Mesendoderm (in vitro differentiated cells): ENCODE data around the gene COX4I1.

Experiments
- DNase-seq: peaks from one replicate; pipeline ENCODE4 v3.0.0; 2013
- H2AK5ac ChIP-seq: 2 replicates; pipeline ENCODE4 v1.6.1; 2013; ENCODE audit warnings: low read length, inconsistent platforms
- H2BK120ac ChIP-seq: 2 replicates; pipeline ENCODE4 v1.6.1; 2013; ENCODE audit warnings: low read depth, mild to moderate bottlenecking, low read length, moderate library complexity, mixed read lengths
- H2BK15ac ChIP-seq: replicated peaks from 2 replicates; pipeline ENCODE4 v1.6.1; 2013; ENCODE audit warnings: low read depth, mild to moderate bottlenecking, moderate library complexity
- H2BK5ac ChIP-seq: 2 replicates; pipeline ENCODE4 v1.6.1; 2013; ENCODE audit warnings: low read length, inconsistent platforms
- H3K18ac ChIP-seq: 2 replicates; pipeline ENCODE4 v1.6.1; 2013; ENCODE audit warnings: mild to moderate bottlenecking, low read length, mixed read lengths
- H3K23ac ChIP-seq: one replicate; pipeline ENCODE4 v1.6.1; 2013; ENCODE audit warnings: low read length
- H3K27ac ChIP-seq: 2 replicates; pipeline ENCODE4 v1.5.1; 2013; ENCODE audit warnings: low read depth, mild to moderate bottlenecking, inconsistent platforms, low read length, moderate library complexity
- H3K27me3 ChIP-seq: 2 replicates; pipeline ENCODE4 v1.6.1; 2013; ENCODE audit warnings: low read length, control low read depth, mild to moderate bottlenecking, inconsistent platforms; ENCODE audit not compliant: insufficient read depth, poor library complexity
- H3K36me3 ChIP-seq: 2 replicates; pipeline ENCODE4 v1.6.1; 2013; ENCODE audit warnings: low read length, inconsistent platforms; ENCODE audit not compliant: control insufficient read depth, insufficient read depth
- H3K4ac ChIP-seq: one replicate; pipeline ENCODE4 v1.6.1; 2013; ENCODE audit warnings: low read depth, mild to moderate bottlenecking, low read length, moderate library complexity
- H3K4me1 ChIP-seq: 2 replicates; pipeline ENCODE4 v1.6.1; 2013; ENCODE audit warnings: low read depth, low read length, inconsistent platforms; ENCODE audit not compliant: control insufficient read depth
- H3K4me2 ChIP-seq: 2 replicates; pipeline ENCODE4 v1.6.1; 2013; ENCODE audit warnings: low read length
- H3K4me3 ChIP-seq: 2 replicates; pipeline ENCODE4 v1.5.1; 2013; ENCODE audit warnings: mild to moderate bottlenecking, low read length
- H3K56ac ChIP-seq: one replicate; pipeline ENCODE4 v1.6.1; 2013; ENCODE audit warnings: low read length
- H3K79me1 ChIP-seq: 2 replicates; pipeline ENCODE4 v1.6.1; 2013; ENCODE audit warnings: low read length, inconsistent platforms
- H3K79me2 ChIP-seq: 2 replicates; pipeline ENCODE4 v1.6.1; 2013; ENCODE audit warnings: mild to moderate bottlenecking, low read length; ENCODE audit not compliant: control insufficient read depth, insufficient read depth
- H3K9ac ChIP-seq: 2 replicates; pipeline ENCODE4 v1.6.1; 2013; ENCODE audit warnings: low read length, inconsistent platforms
- H4K5ac ChIP-seq: one replicate; pipeline ENCODE4 v1.6.1; 2013; ENCODE audit warnings: low read length
- H4K8ac ChIP-seq: one replicate; pipeline ENCODE4 v1.6.1; 2013; ENCODE audit warnings: low read depth, mild to moderate bottlenecking, control low read depth, low read length, moderate library complexity
- WGBS: extraction: QIAGEN DNeasy Blood & Tissue Kit; methylation state at CpG from one replicate; pipeline ENCODE4 v1.1.7; 2013; ENCODE audit warnings: low lambda C conversion rate, missing lambda C conversion rate; ENCODE audit not compliant: insufficient coverage; ENCODE audit errors: extremely low coverage; 5-methylcytosine and 5-hydroxymethylcytosine counted together

COX4I1 gene

GRCh38 chr16:85846461-85846860, 47.0 kb downstream of the COX4I1 start:
- H3K4me2 ChIP-seq, result no peak overlapping the region
- no peak overlapping the region for H3K4ac ChIP-seq

GRCh38 chr16:85847036-85847435, 47.5 kb downstream of the COX4I1 start:
- H3K27me3 ChIP-seq, result no peaks in the 10 kb centered on the region
- no peak overlapping the region for H3K4me3 ChIP-seq
- DNase-seq, result no peak
- no peak overlapping the region for H3K27ac ChIP-seq
- no CpG with 5 or more reads among the region's 15 CpGs for WGBS
- no peak overlapping the region for H4K8ac ChIP-seq
- H4K5ac ChIP-seq, result no peak overlapping the region
- no peaks in the 10 kb centered on the region for H3K4me1 ChIP-seq
- no peaks in the 10 kb centered on the region for H3K79me2 ChIP-seq
- H3K56ac ChIP-seq, result no peak overlapping the region
- no peak overlapping the region for H3K4ac ChIP-seq
- H2BK120ac ChIP-seq, result no peak overlapping the region
- no peaks in the 10 kb centered on the region for H3K36me3 ChIP-seq
- H3K18ac ChIP-seq, result no peak overlapping the region
- no peaks in the 10 kb centered on the region for H3K79me1 ChIP-seq
- H2BK15ac ChIP-seq, result no peak overlapping the region
- no peak overlapping the region for H3K9ac ChIP-seq
- H3K23ac ChIP-seq, result no peak overlapping the region
- no peak overlapping the region for H2BK5ac ChIP-seq
- no peak overlapping the region for H2AK5ac ChIP-seq
- H3K4me2 ChIP-seq, result no peak overlapping the region

More at GRCh38 chr16:85846461-85846860, 47.0 kb downstream of the COX4I1 start:
- no peak overlapping the region for H2BK15ac ChIP-seq
- H3K56ac ChIP-seq, result no peak overlapping the region
- H3K79me1 ChIP-seq, result no peaks in the 10 kb centered on the region
- no peak overlapping the region for H3K18ac ChIP-seq
- no peaks in the 10 kb centered on the region for H3K27me3 ChIP-seq
- H2BK5ac ChIP-seq, result no peak overlapping the region
- H3K27ac ChIP-seq, result no peak overlapping the region
- H3K4me1 ChIP-seq, result no peaks in the 10 kb centered on the region
- H4K5ac ChIP-seq, result no peak overlapping the region
- no peak for DNase-seq
- H4K8ac ChIP-seq, result no peak overlapping the region
- no peak overlapping the region for H3K9ac ChIP-seq
- H3K4me3 ChIP-seq, result no peak overlapping the region
- H2BK120ac ChIP-seq, result no peak overlapping the region
- no CpG with 5 or more reads among the region's 9 CpGs for WGBS
- no peak overlapping the region for H2AK5ac ChIP-seq
- H3K23ac ChIP-seq, result no peak overlapping the region
- no peaks in the 10 kb centered on the region for H3K79me2 ChIP-seq
- H3K36me3 ChIP-seq, result no peaks in the 10 kb centered on the region

- WGBS, result no CpG with 5 or more reads among the region's 39 CpGs
- Histone ChIP-seq H3K18ac (no peak overlapping the region), H3K4me3 (no peak overlapping the region)
These were observed 48.4 kb downstream of the COX4I1 start for GRCh38 chr16:85847681-85848601.

GRCh38 chr16:85848986-85849385, 49.5 kb downstream of the COX4I1 start:
- Histone ChIP-seq H3K36me3 (no peaks in the 10 kb centered on the region), H4K8ac (no peak overlapping the region), H3K56ac (no peak overlapping the region), H3K4ac (no peak overlapping the region), H3K4me1 (no peaks in the 10 kb centered on the region), H2AK5ac (no peak overlapping the region), H2BK15ac (no peak overlapping the region), H4K5ac (no peak overlapping the region), H3K27me3 (no peaks in the 10 kb centered on the region), H3K4me2 (no peak overlapping the region), H3K18ac (no peak overlapping the region), H3K27ac (no peak overlapping the region), H2BK120ac (no peak overlapping the region), H2BK5ac (no peak overlapping the region), H3K79me1 (no peaks in the 10 kb centered on the region), H3K9ac (no peak overlapping the region), H3K23ac (no peak overlapping the region), H3K79me2 (no peaks in the 10 kb centered on the region), H3K4me3 (no peak overlapping the region)
- no peak for DNase-seq
- WGBS, result no CpG with 5 or more reads among the region's 9 CpGs

More at GRCh38 chr16:85847681-85848601, 48.4 kb downstream of the COX4I1 start:
- Histone ChIP-seq H4K5ac (no peak overlapping the region), H3K9ac (no peak overlapping the region), H3K27ac (no peak overlapping the region), H2BK120ac (no peak overlapping the region), H3K4me2 (no peak overlapping the region), H3K79me1 (no peaks in the 10 kb centered on the region), H2BK5ac (no peak overlapping the region), H3K36me3 (no peaks in the 10 kb centered on the region), H3K4me1 (no peaks in the 10 kb centered on the region), H3K27me3 (no peaks in the 10 kb centered on the region), H3K23ac (no peak overlapping the region), H3K4ac (no peak overlapping the region), H2BK15ac (no peak overlapping the region), H3K56ac (no peak overlapping the region), H2AK5ac (no peak overlapping the region), H4K8ac (no peak overlapping the region), H3K79me2 (no peaks in the 10 kb centered on the region)
- DNase-seq, result no peak

- Histone ChIP-seq H3K56ac (no peak overlapping the region), H3K27ac (no peak overlapping the region), H3K18ac (no peak overlapping the region), H2BK15ac (no peak overlapping the region), H3K4ac (no peak overlapping the region), H3K79me1 (no peaks in the 10 kb centered on the region), H3K4me3 (no peak overlapping the region), H3K4me2 (no peak overlapping the region), H3K36me3 (no peaks in the 10 kb centered on the region), H2BK120ac (no peak overlapping the region), H3K23ac (no peak overlapping the region), H4K5ac (no peak overlapping the region), H4K8ac (no peak overlapping the region), H2AK5ac (no peak overlapping the region), H3K79me2 (no peaks in the 10 kb centered on the region), H3K4me1 (no peaks in the 10 kb centered on the region), H3K27me3 (no peaks in the 10 kb centered on the region), H3K9ac (no peak overlapping the region), H2BK5ac (no peak overlapping the region)
- DNase-seq, result no peak
- no CpG with 5 or more reads among the region's 8 CpGs for WGBS
These were observed 49.9 kb downstream of the COX4I1 start for GRCh38 chr16:85849388-85849787.
